Measurements from ENCODE around the gene ORAI1.
"Not testable (repeated sequence)": the region's sequence is repeated elsewhere in the genome, so short reads cannot be mapped to it uniquely, and the experiment has no call there.

The ORAI1 gene

GRCh38 chr12:121608301-121608700 is 18.0 kb upstream of the ORAI1 start:
- DNase-seq = no peak

DNA sequence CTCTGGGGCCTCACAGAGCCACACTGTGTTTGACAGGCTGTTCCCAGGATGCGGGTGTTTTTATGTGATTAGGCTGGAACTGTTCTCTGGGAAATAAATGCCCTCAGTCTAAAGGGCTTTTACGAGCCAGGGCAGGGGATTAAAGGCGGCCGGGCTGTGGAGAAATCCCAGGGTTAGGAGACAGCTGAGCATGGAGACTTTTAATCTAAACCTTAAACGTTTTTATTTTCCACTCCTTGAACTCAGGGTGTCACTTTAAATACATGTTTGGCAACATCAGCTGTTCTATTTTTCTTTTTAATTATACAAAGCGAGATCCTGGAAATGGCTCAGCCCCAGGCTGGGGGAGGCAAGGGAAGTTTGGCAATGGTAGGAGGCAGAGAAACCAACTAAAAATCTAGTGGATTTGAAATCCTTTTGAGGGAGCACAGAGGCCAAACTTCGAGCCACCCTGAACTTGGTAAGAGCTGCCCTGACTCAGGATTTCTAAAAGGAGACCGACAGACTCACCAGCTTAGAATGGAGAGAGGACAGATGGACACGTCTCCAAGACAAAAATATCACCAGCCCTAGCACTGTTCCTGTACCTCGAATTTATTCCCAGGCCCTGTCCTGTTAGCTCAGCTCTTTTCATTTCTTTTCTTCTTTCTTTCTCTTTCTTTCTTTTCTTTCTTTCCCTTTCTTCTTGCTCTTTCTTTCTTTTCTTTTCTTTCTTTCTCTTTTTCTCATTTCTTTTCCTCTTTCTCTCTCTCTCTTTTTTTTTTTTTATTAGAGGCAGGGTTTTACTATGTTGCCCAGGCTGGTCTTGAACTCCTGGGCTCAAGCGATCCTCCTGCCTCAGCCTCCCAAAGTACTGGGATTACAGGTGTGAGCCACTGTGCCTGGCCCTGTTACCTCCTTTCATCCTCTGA is 15.8 kb upstream of the ORAI1 start:
- no peak for DNase-seq

GRCh38 chr12:121611306-121611705 is 15.0 kb upstream of the ORAI1 start:
- peak; percentile 62 for DNase-seq

GRCh38 chr12:121613462-121613861 is 12.9 kb upstream of the ORAI1 start:
- no peak for DNase-seq

DNA sequence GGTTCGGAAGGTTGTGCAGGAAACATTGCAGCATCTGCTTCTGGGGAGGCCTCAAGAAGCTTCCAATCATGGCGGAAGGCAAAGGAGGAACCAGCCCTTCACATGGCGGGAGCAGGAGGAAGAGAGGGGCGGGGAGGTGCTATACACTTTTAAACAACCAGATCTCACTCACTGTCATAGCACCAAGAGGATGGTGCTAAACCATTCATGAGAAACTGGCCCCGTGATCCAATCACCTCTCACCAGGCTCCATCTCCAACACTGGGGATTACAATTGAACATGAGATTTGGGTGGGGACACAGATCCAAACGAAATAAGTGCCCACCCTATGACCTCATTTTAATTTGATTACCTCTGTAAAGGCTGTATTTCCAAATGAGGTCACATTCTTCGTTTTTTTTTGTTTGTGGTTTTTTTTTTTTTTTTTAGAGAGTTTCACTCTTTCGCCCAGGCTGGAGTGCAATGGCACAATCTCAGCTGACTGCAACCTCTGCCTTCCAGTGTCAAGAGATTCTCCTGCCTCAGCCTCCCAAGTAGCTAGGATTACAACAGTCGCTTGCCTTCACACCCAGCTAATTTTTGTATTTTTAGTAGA is 11.4 kb upstream of the ORAI1 start:
- no peak for DNase-seq

- DNase-seq = no peak
These were observed 7.6 kb upstream of the ORAI1 start for GRCh38 chr12:121618659-121619233.

GRCh38 chr12:121620333-121620891 is 5.9 kb upstream of the ORAI1 start:
- no peak for DNase-seq

DNA sequence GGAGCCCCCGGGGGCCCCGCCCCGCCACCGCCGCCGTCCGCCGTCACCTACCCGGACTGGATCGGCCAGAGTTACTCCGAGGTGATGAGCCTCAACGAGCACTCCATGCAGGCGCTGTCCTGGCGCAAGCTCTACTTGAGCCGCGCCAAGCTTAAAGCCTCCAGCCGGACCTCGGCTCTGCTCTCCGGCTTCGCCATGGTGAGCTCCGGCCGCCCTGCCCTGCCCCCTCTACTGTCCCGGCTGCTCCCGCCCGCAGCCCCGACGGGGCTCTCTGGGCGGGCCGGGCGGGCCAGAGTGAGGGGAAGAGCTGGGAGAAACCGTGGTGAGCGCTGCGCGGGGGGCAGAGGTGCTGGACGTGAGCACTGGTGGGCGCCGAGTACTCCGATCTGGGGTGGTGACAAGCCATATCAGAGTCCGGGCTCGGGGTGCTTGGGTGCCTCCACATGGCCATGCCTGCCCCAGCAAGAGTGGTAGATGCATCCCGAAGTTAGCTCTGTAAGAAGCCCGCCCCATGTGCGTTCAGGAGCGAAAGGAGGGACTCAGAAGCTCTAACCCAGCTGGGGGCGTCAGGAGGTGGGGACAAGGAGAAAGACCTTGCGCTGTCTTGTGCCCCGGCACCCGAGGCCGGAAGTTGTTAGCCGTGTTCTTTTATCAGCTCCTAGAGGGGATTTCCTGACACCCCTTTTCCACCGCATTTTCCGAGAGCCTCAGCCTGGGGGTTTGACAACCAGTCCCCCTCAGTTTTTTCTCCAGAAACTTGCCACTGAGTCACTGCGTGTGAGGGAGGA is 717 bp downstream of the ORAI1 start:
- peak; percentile 92 for DNase-seq

GRCh38 chr12:121628037-121628436 is 1.7 kb downstream of the ORAI1 start:
- peak; percentile 68 for DNase-seq

DNA sequence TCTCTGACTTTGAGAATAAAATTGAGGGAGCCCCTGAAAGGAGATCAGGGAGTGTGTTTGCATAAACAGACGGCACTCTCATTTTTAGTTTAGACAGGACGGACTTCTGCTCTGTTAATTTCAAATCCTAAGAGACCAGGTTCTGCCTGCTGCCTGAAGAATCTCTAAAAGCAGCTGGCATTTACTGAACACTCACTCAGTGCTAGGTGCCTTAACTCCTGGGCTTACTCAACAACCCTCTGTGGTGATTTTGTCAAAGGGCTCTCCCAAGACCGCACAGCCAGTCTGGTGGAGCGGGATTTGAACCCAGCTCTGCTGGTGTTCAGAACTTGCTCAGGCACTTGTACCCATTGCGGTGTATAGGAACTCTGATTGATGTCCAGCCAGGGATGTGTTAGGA is 2.2 kb downstream of the ORAI1 start:
- DNase-seq = no peak

- DNase-seq = no peak
These were observed 4.5 kb downstream of the ORAI1 start for GRCh38 chr12:121630791-121631355.

- DNase-seq = no peak
These were observed 6.0 kb downstream of the ORAI1 start for GRCh38 chr12:121632069-121632970.

DNA sequence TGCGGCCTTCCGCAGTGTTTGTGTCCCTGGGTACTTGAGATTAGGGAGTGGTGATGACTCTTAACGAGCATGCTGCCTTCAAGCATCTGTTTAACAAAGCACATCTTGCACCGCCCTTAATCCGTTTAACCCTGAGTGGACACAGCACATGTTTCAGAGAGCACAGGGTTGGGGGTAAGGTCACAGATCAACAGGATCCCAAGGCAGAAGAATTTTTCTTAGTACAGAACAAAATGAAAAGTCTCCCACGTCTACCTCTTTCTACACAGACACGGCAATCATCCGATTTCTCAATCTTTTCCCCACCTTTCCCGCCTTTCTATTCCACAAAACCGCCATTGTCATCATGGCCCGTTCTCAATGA is 7.5 kb downstream of the ORAI1 start:
- DNase-seq = not testable (repeated sequence)

GRCh38 chr12:121634836-121635235 is 8.5 kb downstream of the ORAI1 start:
- no peak for DNase-seq

GRCh38 chr12:121637231-121637914 is 11.0 kb downstream of the ORAI1 start:
- peak; percentile 82 for DNase-seq

GRCh38 chr12:121638298-121639202 is 12.2 kb downstream of the ORAI1 start:
- no peak for DNase-seq

DNA sequence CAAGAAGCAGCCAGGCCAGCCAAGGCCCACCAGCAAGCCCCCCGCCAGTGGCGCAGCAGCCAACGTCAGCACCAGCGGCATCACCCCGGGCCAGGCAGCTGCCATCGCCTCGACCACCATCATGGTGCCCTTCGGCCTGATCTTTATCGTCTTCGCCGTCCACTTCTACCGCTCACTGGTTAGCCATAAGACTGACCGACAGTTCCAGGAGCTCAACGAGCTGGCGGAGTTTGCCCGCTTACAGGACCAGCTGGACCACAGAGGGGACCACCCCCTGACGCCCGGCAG is 15.0 kb downstream of the ORAI1 start:
- no peak for DNase-seq

GRCh38 chr12:121648458-121649028 is 22.2 kb downstream of the ORAI1 start:
- DNase-seq = no peak

DNA sequence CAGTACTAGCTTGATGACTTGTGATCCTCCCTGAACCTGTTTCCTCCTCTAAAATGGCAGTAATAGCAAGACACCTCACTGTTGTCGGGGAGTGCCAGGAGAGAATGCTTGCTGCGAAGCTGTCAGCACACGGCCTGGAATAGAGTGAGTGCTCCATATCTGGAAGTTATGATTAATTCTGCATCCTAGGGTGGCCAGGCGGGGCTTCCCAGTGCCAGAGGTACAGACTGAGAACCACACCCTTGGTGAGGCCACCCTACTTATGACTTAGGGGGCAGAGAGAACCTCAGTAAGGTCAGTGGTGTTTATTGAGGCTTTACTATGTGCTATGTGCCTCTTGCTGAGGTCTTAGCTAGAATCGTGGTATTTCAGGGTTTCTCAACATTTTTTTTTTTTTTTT is 23.0 kb downstream of the ORAI1 start:
- no peak for DNase-seq

Data from activated CD8-positive, alpha-beta memory T cell treated with anti-CD3 and anti-CD28 coated beads, Interleukin-2, amount 50 U/mL, for 48 hours (primary cell).